GM12878 (cell line): Measurements from ENCODE around the gene SARS1. TPM values are rescaled to one million over a fixed set of nuclear protein-coding genes. Genes with fewer than 3 reads are reported as not detected.

ENCODE experiments used
- ATAC-seq: fragments of 200-7000 bp; cut with Tn5 transposase; 3 replicates; pipeline ENCODE4 v1.9.1; 2020; ENCODE audit warnings: mild to moderate bottlenecking, moderate library complexity
- BruUV-seq: library from RNA; stranded (reverse); fragments of 400-500 nt; replicated peaks from 2 replicates; lab custom pipeline; 2021; lab: Mats Ljungman, UMichigan
- CTCF ChIA-PET: fragments of 300-600 bp; sonication (Branson Sonifier 250); formaldehyde crosslinking; extraction: SDS; loops from one replicate; lab custom pipeline; 2021; ENCODE audit warnings: inconsistent platforms; lab: Yijun Ruan, JAX
- POLR2A ChIA-PET: fragments of 350-600 bp; formaldehyde crosslinking; extraction: SDS; loops from one replicate; lab custom pipeline; 2021; ENCODE audit warnings: inconsistent platforms; lab: Charles Lee
- RAD21 ChIA-PET: fragments of 300-600 bp; sonication (Branson Sonifier 250); formaldehyde crosslinking; loops from one replicate; lab custom pipeline; 2023; ENCODE audit warnings: antibody characterized with exemption; ENCODE audit not compliant: unreplicated experiment; lab: Charles Lee
- SMC1A ChIA-PET: fragments of 300-600 bp; sonication (Branson Sonifier 250); formaldehyde crosslinking; loops from one replicate; lab custom pipeline; 2023; ENCODE audit not compliant: unreplicated experiment, uncharacterized antibody; lab: Charles Lee
- DNase-seq: peaks from one replicate; pipeline ENCODE4 v3.0.0-alpha.2; 2011; ENCODE audit warnings: low read depth, low spot score
- FAIRE-seq: peaks from 3 replicates; lab custom pipeline; 2011; peaks lifted over from hg19 to GRCh38; lab: Jason Lieb, UNC
- H2AFZ ChIP-seq: 2 replicates; pipeline ENCODE4 v1.6.0; 2011; ENCODE audit warnings: low read depth, low read length, control low read depth; ENCODE audit not compliant: control insufficient read depth
- H3K27ac ChIP-seq: 2 replicates; pipeline ENCODE4 v1.5.1; 2011; ENCODE audit warnings: control low read depth; ENCODE audit not compliant: control insufficient read depth, insufficient read depth
- H3K27me3 ChIP-seq, 2 experiments: replicated peaks in 1 of 2; 2 replicates each; pipeline versions ENCODE4 v1.6.0 to v1.6.1; 2011; ENCODE audit warnings: low read length in 1 of 2; ENCODE audit not compliant: control insufficient read depth in 2 of 2, insufficient read depth in 2 of 2
- H3K36me3 ChIP-seq, 2 experiments: 2 replicates each; pipeline ENCODE4 v1.5.1; 2011; ENCODE audit warnings: low read length in 1 of 2; ENCODE audit not compliant: control insufficient read depth in 2 of 2, insufficient read depth in 2 of 2
- H3K4me1 ChIP-seq: 2 replicates; pipeline ENCODE4 v1.6.1; 2011; ENCODE audit warnings: mild to moderate bottlenecking, low read length, moderate library complexity, mixed read lengths; ENCODE audit not compliant: control insufficient read depth, insufficient read depth
- H3K4me2 ChIP-seq: 2 replicates; pipeline ENCODE4 v1.6.0; 2011; ENCODE audit warnings: control low read depth; ENCODE audit not compliant: control insufficient read depth, insufficient read depth
- H3K4me3 ChIP-seq: fragments of 200-600 bp; sonication (generic); 2 replicates; pipeline ENCODE4 v1.5.1; 2016
- H3K79me2 ChIP-seq: 2 replicates; pipeline ENCODE4 v1.6.0; 2011; ENCODE audit warnings: low read length; ENCODE audit not compliant: control insufficient read depth, insufficient read depth
- H3K9ac ChIP-seq: 2 replicates; pipeline ENCODE4 v1.8.0; 2011; ENCODE audit warnings: low read length, control low read depth, mixed read lengths; ENCODE audit not compliant: control insufficient read depth, insufficient read depth
- H3K9me3 ChIP-seq: replicated peaks from 3 replicates; pipeline ENCODE4 v1.5.1; 2011; ENCODE audit warnings: mild to moderate bottlenecking, low read length; ENCODE audit not compliant: control insufficient read depth, insufficient read depth
- H4K20me1 ChIP-seq: 2 replicates; pipeline ENCODE4 v1.6.0; 2011; ENCODE audit not compliant: control insufficient read depth, insufficient read depth
- ATF7 ChIP-seq: fragments of 450-650 bp; IDR thresholded peaks from 2 replicates; pipeline ENCODE4 v1.6.1; 2016; ENCODE audit warnings: low read depth, mild to moderate bottlenecking
- BRCA1 ChIP-seq: IDR thresholded peaks from 2 replicates; pipeline ENCODE4 v1.6.1; 2011; ENCODE audit warnings: low read depth, low read length, improper control_type of control experiment
- CBX3 ChIP-seq: fragments of 200-600 bp; sonication (generic); IDR thresholded peaks from 2 replicates; pipeline ENCODE4 v1.6.1; 2016; ENCODE audit warnings: low read depth, borderline replicate concordance
- HDGF ChIP-seq: fragments of 450-650 bp; IDR thresholded peaks from 2 replicates; pipeline ENCODE4 v1.6.1; 2016; ENCODE audit warnings: antibody characterized with exemption
- NFIC ChIP-seq: IDR thresholded peaks from 2 replicates; pipeline ENCODE4 v1.6.1; 2012; ENCODE audit warnings: low read depth, mild to moderate bottlenecking, inconsistent platforms, low read length, moderate library complexity
- NR2C1 ChIP-seq: fragments of 450-650 bp; IDR thresholded peaks from 2 replicates; pipeline ENCODE4 v1.6.1; 2017; ENCODE audit warnings: antibody characterized with exemption, mild to moderate bottlenecking, moderate library complexity
- PML ChIP-seq: IDR thresholded peaks from 2 replicates; pipeline ENCODE4 v1.6.1; 2012; ENCODE audit warnings: low read length, inconsistent platforms
- RCOR1 ChIP-seq: conservative IDR thresholded peaks from 2 replicates; pipeline ENCODE4 v1.6.1; 2012; ENCODE audit warnings: low read depth, low read length, improper control_type of control experiment
- TCF12 ChIP-seq: IDR thresholded peaks from 2 replicates; pipeline ENCODE4 v1.6.1; 2011; ENCODE audit warnings: low read depth, mild to moderate bottlenecking, low read length
- TCF7 ChIP-seq: IDR thresholded peaks from 2 replicates; pipeline ENCODE4 v1.6.1; 2014; ENCODE audit warnings: antibody characterized with exemption, borderline replicate concordance
- ZNF622 ChIP-seq: fragments of 450-650 bp; IDR thresholded peaks from 2 replicates; pipeline ENCODE4 v1.6.1; 2017; ENCODE audit warnings: mild to moderate bottlenecking, inconsistent platforms
- ZZZ3 ChIP-seq: IDR thresholded peaks from 2 replicates; pipeline ENCODE4 v1.6.1; 2011; ENCODE audit warnings: low read depth; ENCODE audit not compliant: control insufficient read depth, insufficient read length
- WGBS: methylation state at CpG from one replicate; pipeline ENCODE4 v1.1.6; 2016; ENCODE audit warnings: low lambda C conversion rate; ENCODE audit not compliant: insufficient replicate concordance, insufficient coverage; ENCODE audit errors: missing lambda C conversion rate; 5-methylcytosine and 5-hydroxymethylcytosine counted together
- in situ Hi-C: fragments of 300-500 bp; cut with MboI; formaldehyde crosslinking; loops from 9 replicates; pipeline ENCODE4 v1.14.3; 2018; ENCODE audit warnings: mixed read lengths
- intact Hi-C: fragments of 100-400 bp; cut with micrococcal nuclease; formaldehyde crosslinking; loops from one replicate; pipeline ENCODE4 v1.14.2; 2022; ENCODE audit not compliant: unreplicated experiment
- polyA plus RNA-seq, 11 experiments: library from polyadenylated mRNA; depleted of rRNA in 4 of 11; unstranded in 6 of 11; stranded (reverse) in 5 of 11; fragments of >200 nt; fragmentation: Nextera tagmentation in 4 of 11; fragmentation: Illumina TruSeq in 1 of 11; extraction: Ambion mirVana in 4 of 11; extraction: Trizol in 1 of 11; gene quantifications; 1 replicate in 1 of 11; 2 replicates in 10 of 11; pipeline versions ENCODE4 v1.2.1 to v1.2.3, GENCODE V29; 2011 to 2016; ENCODE audit warnings: inconsistent platforms in 2 of 11, missing spikeins in 2 of 11, low read depth in 1 of 11
- total RNA-seq, 4 experiments: library from RNA; depleted of rRNA in 3 of 4; stranded (reverse); fragments of >200 nt in 3 of 4; fragmentation: Illumina TruSeq in 1 of 4; extraction: Trizol in 1 of 4; gene quantifications; 2 replicates each; pipeline versions ENCODE4 v1.2.1 to v1.2.3, GENCODE V29; 2013 to 2021
- TF ChIP-seq, protein P1 (sequence below): IDR thresholded peaks from 2 replicates; pipeline ENCODE4 v1.6.1; 2011; ENCODE audit warnings: mild to moderate bottlenecking, low read depth, low read length, moderate library complexity; ENCODE audit not compliant: insufficient replicate concordance
- TF ChIP-seq, protein P2 (sequence below): fragments of 150-350 bp; IDR thresholded peaks from 2 replicates; pipeline ENCODE4 v1.6.1; 2016; ENCODE audit warnings: low read depth, low read length
- TF ChIP-seq, protein P3 (sequence below): IDR thresholded peaks from 2 replicates; pipeline ENCODE4 v1.6.1; 2012; ENCODE audit warnings: low read depth, low read length, improper control_type of control experiment
- TF ChIP-seq, protein P4 (sequence below): IDR thresholded peaks from 2 replicates; pipeline ENCODE4 v1.6.1; 2012; ENCODE audit warnings: low read depth, low read length, improper control_type of control experiment

Gene SARS1
- total and polyA plus RNA-seq, 10 of the 15 experiments (the other 5 are each of a cell fraction or from before 2014, with no cell fraction given) = 103 to 202 (median 138) TPM

DNA sequence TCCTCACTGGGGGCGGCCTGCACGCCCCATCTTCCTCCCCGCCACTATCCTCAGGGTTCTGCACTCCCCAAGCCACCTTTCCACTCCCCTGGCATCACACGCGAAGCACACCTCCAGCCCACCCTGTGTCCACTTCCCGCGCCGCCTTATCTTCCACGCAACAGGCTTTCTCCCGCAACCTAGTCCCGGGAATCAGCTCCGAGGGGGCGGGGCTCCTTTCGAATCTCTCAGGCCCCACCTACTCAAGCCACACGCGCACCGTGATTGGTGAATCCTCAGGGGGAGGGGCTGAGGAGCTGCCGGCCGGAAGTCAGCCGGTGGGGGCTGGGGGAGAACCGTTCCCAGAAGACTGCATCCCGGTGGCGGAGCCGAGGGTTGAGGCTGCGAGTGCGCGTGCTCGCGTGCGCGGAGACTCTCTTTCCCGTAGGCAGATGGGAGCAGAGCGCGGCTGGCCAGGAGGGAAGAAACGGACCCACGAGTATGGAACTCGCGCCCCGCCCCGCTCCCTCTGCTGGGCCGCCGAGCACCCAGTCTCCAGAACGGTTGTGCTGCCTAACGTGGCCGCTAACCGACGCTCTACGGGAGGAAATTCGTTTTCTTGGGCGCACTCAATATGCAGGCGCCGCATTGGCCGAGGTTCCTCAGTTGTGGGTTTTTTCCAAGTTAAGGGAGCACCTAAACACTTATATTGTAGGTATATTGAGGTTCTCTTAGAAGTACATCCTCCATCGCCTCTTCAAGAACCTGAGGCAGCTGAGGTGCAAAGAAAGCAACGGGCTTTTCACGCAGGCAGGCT is 69.4 kb downstream of the SARS1 start, which contains the start of gene PSRC1:
TSS of gene PSRC1 (minus strand) at position 194 of the 796 bp plus-strand sequence.
- intact Hi-C loops = no loop called here
- ChIA-PET SMC1A (interaction anchor here (0.6 to 3.1 kb wide), 8 partner anchors 14 to 265 kb away, joined by 3 to 19 read pairs (median 4); partner anchors contain the start of genes CYB561D1, GNAI3 and SORT1), POLR2A (interaction anchor here (0.6 to 1.5 kb wide), 3 partner anchors 10 to 143 kb away, joined by 3 to 5 read pairs (median 5); partner anchors contain the start of gene PSMA5), RAD21 (interaction anchor here (0.8 to 3.3 kb wide), 9 partner anchors 26 to 265 kb away, joined by 3 to 21 read pairs (median 4); partner anchors contain the start of genes GNAI3 and SORT1), CTCF (interaction anchor here (0.6 to 2.9 kb wide), 17 partner anchors 10 to 701 kb away, joined by 3 to 31 read pairs (median 4); partner anchors contain the start of genes AHCYL1, ATXN7L2, CYB561D1 and SORT1)
- peak within 1 kb of the TSS; percentile 83 for H3K27ac ChIP-seq
- in situ Hi-C loops = no loop called here
- peak within 1 kb of the TSS; percentile 86 for H3K4me3 ChIP-seq
- WGBS = 1% methylated on average over 56 of the region's 56 CpGs
- no peaks in the 10 kb centered on the region for H3K27me3 ChIP-seq
- peak within 1 kb of the TSS; percentile 66 for H3K9ac ChIP-seq
- FAIRE-seq = peak; percentile 90
- peak; percentile 99 for ATAC-seq
- H3K4me2 ChIP-seq = peak within 1 kb of the TSS; percentile 100
- H4K20me1 ChIP-seq = no peaks in the 10 kb centered on the region
- peak within 1 kb of the TSS; percentile 96 for H2AFZ ChIP-seq
- no peaks in the 10 kb centered on the region for H3K36me3 ChIP-seq
- H3K79me2 ChIP-seq = no peaks in the 10 kb centered on the region
- BruUV-seq = TSS peak; percentile 69
- H3K9me3 ChIP-seq = no peaks in the 10 kb centered on the region
- peak; percentile 62 for DNase-seq
- H3K4me1 ChIP-seq = peaks cover 3% of the 10 kb centered on the region
- TF ChIP-seq NR2C1 (no peak), CBX3 (no peak), ATF7 (0 out of 2 replicates have a peak, but pooled peaks have one; percentile 24), ZZZ3 (no peak), TCF12 (no peak), NFIC (no peak), BRCA1 (no peak), ZNF622 (no peak), PML (no peak), RCOR1 (no peak), TCF7 (no peak), HDGF (peak; percentile 79; the same call in 1 of the 2 replicates)
- TF ChIP-seq, protein P1, sequence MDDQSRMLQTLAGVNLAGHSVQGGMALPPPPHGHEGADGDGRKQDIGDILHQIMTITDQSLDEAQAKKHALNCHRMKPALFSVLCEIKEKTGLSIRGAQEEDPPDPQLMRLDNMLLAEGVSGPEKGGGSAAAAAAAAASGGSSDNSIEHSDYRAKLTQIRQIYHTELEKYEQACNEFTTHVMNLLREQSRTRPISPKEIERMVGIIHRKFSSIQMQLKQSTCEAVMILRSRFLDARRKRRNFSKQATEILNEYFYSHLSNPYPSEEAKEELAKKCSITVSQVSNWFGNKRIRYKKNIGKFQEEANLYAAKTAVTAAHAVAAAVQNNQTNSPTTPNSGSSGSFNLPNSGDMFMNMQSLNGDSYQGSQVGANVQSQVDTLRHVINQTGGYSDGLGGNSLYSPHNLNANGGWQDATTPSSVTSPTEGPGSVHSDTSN = no peak
- TF ChIP-seq, protein P2, sequence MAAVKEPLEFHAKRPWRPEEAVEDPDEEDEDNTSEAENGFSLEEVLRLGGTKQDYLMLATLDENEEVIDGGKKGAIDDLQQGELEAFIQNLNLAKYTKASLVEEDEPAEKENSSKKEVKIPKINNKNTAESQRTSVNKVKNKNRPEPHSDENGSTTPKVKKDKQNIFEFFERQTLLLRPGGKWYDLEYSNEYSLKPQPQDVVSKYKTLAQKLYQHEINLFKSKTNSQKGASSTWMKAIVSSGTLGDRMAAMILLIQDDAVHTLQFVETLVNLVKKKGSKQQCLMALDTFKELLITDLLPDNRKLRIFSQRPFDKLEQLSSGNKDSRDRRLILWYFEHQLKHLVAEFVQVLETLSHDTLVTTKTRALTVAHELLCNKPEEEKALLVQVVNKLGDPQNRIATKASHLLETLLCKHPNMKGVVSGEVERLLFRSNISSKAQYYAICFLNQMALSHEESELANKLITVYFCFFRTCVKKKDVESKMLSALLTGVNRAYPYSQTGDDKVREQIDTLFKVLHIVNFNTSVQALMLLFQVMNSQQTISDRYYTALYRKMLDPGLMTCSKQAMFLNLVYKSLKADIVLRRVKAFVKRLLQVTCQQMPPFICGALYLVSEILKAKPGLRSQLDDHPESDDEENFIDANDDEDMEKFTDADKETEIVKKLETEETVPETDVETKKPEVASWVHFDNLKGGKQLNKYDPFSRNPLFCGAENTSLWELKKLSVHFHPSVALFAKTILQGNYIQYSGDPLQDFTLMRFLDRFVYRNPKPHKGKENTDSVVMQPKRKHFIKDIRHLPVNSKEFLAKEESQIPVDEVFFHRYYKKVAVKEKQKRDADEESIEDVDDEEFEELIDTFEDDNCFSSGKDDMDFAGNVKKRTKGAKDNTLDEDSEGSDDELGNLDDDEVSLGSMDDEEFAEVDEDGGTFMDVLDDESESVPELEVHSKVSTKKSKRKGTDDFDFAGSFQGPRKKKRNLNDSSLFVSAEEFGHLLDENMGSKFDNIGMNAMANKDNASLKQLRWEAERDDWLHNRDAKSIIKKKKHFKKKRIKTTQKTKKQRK = no peak
- TF ChIP-seq, protein P3, sequence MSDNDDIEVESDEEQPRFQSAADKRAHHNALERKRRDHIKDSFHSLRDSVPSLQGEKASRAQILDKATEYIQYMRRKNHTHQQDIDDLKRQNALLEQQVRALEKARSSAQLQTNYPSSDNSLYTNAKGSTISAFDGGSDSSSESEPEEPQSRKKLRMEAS = no peak
- TF ChIP-seq, protein P4, sequence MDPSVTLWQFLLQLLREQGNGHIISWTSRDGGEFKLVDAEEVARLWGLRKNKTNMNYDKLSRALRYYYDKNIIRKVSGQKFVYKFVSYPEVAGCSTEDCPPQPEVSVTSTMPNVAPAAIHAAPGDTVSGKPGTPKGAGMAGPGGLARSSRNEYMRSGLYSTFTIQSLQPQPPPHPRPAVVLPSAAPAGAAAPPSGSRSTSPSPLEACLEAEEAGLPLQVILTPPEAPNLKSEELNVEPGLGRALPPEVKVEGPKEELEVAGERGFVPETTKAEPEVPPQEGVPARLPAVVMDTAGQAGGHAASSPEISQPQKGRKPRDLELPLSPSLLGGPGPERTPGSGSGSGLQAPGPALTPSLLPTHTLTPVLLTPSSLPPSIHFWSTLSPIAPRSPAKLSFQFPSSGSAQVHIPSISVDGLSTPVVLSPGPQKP = peak; percentile 91
